CD4-positive, alpha-beta T cell treated with Interferon alpha-2 for 1 hour (primary cell): ENCODE results near the gene MFSD6.
"Not testable (repeated sequence)": the region's sequence is repeated elsewhere in the genome, so short reads cannot be mapped to it uniquely, and the experiment has no call there.

ENCODE experiments used
- DNase-seq, 2 donors: peaks; one replicate each; pipeline ENCODE4 v3.0.0-alpha.2; 2020 to 2022

The MFSD6 gene

DNA sequence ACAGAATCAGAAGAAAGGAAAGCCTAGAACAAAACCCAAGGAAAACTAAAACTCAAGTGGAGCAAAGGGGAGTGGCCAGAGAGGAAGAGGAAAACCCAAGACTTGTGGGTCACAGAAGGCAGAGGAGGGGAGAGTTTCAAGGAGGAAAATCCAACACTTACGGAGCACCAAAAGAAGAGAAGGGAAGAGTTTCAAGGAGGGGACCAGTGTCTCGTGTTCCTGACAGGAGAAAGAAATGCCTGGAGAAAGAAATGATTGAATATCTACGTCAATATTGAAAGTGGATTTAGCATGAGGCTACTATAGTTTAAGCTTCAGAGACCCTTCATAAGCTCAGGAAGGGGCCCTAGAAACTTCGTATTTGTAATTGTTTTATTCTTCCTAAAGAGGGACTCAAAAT lies 1.4 kb upstream of the MFSD6 start:
- DNase-seq, result no peak

GRCh38 chr2:190407246-190407661 lies 901 bp upstream of the MFSD6 start:
- DNase-seq, result peak in 1 of 2 donors; percentile 68

- peak; percentile 77 to 87 for DNase-seq
Measured at GRCh38 chr2:190408538-190409271, 550 bp downstream of the MFSD6 start.

DNA sequence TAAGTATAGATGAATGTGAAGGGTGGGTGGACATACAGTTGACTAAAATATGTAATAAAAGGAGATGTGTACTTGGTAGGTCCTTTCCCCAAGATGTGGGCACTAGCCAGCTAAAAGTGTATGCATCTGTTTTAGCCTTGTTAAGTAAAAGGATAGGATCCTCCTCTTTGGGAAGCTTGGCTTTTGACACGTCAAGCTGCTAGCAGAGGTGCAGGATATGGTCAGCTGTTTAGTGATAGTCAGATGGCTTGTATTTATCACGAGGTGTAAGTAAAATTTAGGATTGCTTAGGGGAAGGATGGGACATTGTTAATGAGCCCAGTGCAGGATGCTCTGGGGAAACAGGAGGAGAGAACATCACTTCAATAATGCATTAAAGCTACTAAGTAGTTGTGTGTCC lies 1.5 kb downstream of the MFSD6 start:
- DNase-seq, result no peak

DNA sequence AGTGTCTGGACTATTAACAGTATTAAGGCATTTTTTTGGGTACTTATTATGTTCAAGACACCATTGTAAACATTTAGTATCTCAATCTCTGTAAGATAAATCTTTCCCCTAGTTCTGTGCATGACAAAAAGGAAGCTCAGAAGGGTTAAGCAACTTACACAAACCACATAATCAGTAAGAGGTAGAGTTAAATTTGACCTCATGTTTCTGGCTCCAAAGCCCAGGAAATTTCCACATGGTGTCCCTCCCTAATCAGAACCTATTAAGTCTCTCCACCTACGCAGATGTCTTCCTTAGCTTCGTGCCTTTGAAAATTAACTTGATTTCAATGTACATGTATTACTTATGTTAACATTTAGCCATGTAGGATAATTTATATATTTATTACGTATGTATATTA lies 2.0 kb downstream of the MFSD6 start:
- DNase-seq, result no peak

- no peak for DNase-seq
Measured at GRCh38 chr2:190412966-190413365, 4.8 kb downstream of the MFSD6 start.

DNA sequence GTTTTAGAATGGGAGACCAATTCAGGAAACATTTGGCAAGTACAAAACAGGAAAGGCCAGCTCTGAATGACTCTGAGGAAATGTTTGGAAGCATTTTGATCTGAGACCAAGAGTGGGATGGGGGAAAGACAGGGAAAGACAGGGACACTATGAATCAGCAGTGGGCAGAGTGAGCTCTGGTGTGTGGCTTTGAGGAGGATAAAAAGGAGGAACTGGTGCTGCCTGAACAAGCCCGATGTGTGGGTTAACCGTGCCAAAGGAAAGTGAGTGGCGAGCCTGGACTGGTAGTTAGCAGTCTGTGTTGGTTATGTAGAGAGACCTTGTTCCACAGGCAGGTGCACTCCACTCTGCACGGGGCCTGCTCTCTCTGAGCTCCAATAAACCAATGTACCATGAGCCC lies 5.3 kb downstream of the MFSD6 start:
- DNase-seq, result no peak

DNA sequence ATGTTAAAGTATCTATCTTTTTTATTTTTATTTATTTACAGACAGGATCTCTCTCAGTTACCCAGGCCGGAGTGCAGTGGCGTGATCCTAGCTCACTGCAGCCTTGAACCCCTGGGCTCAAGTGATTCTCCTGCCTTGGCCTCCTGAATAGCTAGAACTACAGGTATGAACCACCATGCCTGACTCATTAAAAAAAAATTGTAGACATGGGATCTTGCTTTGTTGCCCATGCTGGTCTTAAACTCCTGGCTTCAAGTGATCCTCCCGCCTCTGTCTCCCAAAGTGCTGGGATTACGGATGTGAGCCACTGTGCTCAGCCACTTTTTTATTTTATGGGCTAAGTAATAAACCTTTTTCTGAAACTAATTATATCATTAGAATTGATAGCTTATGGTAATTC lies 7.1 kb downstream of the MFSD6 start:
- DNase-seq, result no peak

DNA sequence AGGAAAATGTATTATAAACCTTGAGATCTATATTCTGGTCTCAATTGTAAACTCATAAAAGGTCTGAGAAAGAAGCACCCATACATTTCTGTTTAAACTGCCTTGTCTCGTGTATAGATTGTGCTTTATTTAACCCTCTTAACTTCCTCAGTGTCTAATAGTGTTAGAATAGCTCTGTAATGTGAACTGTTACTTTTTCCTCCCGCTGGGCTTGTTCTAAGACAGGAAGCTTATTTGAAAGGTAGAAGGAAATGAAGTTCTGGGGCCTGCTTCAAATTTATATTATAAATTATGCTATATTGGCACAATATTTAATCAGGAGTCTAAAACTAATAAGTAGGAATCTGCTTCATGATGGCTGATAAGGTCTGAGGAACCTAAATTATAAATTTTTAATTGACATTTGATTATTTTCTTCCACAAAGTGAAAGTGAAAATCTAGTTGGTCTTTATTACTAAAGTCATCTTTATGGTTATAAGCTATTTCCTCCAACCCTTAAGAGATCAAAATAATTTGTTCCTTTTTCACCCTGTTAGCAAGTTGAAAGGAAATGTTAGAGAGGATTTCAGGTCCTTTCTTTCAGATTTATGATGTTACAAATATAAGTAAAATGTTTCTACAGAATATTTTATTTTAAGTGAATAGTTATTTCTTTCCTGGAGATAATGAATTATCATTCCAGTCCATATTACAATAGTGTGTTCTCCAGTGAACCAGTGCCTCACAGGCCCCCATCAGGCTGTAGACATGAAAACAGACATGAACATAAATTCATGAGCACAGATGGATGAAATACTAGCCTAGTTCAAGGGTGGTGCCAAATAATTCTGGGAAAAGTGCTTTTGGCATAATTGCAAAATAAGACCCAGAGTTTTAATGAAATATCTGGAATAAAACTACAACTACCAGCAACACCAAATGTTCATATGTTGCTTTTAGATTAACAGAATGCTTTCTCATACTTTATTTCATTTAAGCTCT lies 7.9 kb downstream of the MFSD6 start:
- peak in 1 of 2 donors; percentile 23 for DNase-seq

GRCh38 chr2:190417045-190417842 lies 9.1 kb downstream of the MFSD6 start:
- no peak for DNase-seq

- DNase-seq, result no peak
Measured at GRCh38 chr2:190418727-190419126, 10.6 kb downstream of the MFSD6 start.

- DNase-seq, result no peak
Measured at GRCh38 chr2:190420801-190421200, 12.6 kb downstream of the MFSD6 start.

DNA sequence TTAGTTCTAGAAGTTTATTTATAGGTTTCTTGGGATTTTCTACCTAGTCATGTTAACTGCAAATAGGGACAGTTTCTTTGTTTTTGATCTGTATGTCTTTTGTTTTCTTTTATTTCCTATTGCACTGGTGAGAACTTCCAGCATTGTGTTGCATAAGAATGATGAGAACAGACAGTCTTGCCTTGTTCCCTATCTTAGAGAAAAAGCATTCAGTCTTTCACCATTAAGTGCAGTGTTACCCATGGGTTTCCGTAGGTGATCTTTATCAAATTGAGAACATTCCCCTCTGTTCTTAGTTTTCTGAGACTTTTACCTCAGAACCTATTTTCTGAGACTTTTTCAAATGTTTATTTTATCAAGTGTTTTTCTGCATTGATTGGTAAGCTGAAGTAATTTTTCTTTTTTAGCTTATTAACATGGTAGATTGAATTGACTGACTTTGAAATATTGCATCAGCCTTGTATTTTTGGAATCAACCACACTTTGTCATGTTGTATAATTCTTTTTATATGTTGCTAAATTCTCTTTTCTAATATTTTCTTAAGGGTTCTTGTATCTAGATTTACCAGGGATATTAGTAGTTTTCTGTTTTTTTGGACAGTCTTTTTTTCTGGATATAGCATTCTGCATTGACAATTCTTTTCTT lies 17.2 kb downstream of the MFSD6 start:
- no peak for DNase-seq

GRCh38 chr2:190425883-190426658 lies 17.9 kb downstream of the MFSD6 start:
- no peak for DNase-seq

- not testable (repeated sequence) for DNase-seq
Measured at GRCh38 chr2:190430866-190431265, 22.7 kb downstream of the MFSD6 start.

DNA sequence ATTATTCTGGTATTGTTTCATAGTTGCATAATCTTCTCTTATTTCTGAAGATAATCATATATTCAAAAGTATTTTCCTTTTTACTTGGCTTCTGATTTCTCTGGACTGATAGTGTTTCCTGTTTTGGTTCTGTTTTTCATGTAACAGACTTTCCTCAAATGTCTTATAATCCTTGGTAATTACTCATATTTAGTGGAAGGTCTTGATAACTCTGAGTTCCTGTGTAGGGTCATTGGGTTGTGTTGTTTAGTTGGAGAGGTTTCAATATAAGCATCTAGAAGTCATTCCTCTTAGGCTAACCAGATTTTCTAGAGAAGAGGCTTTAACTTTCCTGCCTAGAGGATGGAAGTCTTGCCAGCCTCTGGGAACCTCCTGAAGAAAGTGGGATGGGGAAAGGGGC lies 23.8 kb downstream of the MFSD6 start:
- DNase-seq, result no peak

DNA sequence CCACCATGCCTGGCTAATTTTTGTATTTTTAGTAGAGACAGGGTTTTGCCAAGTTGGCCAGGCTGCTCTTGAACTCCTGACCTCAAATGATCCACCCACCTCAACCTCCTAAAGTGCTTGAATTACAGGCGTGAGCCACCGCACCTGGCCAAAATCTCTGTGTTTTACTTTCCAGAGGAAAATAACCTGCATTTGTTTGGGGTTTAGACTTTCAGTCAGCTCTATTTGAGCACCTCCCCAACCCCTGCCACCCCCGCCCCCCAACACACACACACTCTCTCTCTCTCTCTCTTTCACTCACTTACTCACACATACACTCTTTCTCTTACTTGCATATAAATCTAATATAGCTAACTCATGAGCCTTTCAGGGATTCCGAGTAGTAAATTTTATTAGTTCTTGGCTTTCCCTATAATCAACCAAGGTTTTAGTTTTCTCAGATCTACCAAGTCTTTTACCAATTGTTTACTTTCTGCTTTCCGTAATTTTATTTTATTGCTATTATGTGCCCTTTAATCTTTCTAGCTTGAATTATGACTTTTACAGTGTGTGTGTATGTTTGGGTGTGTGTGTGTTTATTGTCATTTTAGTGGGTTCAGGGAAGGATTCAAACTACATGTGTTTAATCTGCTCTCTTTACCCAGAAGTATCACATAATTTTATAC lies 24.5 kb downstream of the MFSD6 start:
- no peak for DNase-seq

GRCh38 chr2:190435031-190435670 lies 27.0 kb downstream of the MFSD6 start:
- no peak for DNase-seq

DNA sequence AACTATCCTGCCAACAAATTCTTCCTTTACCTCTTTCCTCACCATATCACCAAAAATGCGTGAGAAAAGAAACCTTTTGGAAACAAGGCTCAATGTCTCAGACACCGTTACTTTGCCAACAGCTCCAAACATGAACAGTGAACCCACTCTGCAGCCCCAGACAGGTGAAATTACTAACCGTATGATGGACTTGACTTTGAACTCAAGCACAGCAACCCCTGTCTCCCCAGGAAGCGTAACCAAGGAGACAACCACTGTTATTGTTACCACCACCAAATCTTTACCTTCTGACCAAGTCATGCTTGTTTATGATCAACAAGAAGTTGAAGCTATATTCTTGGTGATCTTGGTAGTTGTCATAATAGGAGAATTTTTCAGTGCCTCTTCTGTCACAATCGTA lies 28.4 kb downstream of the MFSD6 start:
- DNase-seq, result no peak

GRCh38 chr2:190440113-190440512 lies 32.0 kb downstream of the MFSD6 start:
- no peak for DNase-seq

DNA sequence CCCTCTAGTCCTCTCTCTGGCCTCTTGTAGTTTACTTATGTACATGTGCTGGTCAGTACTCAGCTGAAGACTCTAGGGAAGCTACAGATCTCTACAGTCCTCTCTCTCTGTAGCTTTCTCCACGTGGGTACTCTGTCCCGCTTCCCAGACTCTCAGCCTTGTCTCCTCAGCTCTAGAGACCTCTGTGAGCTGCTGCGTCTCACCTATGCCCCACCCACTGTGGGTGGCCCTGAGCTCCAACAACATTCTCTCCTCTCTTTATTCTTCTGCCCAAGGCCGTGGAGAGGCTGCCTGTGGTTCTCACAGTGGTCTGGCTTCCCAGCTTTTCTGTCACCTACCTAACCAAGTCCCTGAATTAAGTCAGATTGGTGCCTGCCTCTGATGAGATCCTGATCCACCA lies 33.4 kb downstream of the MFSD6 start:
- no peak for DNase-seq
